RWPE1 (cell line): ENCODE results near the gene CCDC148.
A peak's percentile ranks its signal among the peaks of the same experiment; 100 is the strongest.

Experiments
- CTCF ChIA-PET: fragments of 350-600 bp; sonication (Branson Sonifier 250); formaldehyde crosslinking; extraction: SDS; loops from one replicate; lab custom pipeline; 2021; lab: Yijun Ruan, JAX
- POLR2A ChIA-PET: fragments of 400-600 bp; formaldehyde crosslinking; extraction: SDS; loops from one replicate; lab custom pipeline; 2020; ENCODE audit warnings: antibody characterized with exemption; ENCODE audit not compliant: low non-redundant PET; lab: Yijun Ruan, JAX
- DNase-seq: peaks from one replicate; pipeline ENCODE4 v3.0.0; 2012; ENCODE audit warnings: low spot score
- H3K27ac ChIP-seq: fragments of 450-650 bp; 2 replicates; pipeline ENCODE4 v1.5.1; 2017
- TF ChIP-seq, protein P1 (sequence below): fragments of 450-650 bp; conservative IDR thresholded peaks from 2 replicates; pipeline ENCODE4 v1.5.1; 2017; ENCODE audit warnings: low read depth, mild to moderate bottlenecking

The CCDC148 gene

DNA sequence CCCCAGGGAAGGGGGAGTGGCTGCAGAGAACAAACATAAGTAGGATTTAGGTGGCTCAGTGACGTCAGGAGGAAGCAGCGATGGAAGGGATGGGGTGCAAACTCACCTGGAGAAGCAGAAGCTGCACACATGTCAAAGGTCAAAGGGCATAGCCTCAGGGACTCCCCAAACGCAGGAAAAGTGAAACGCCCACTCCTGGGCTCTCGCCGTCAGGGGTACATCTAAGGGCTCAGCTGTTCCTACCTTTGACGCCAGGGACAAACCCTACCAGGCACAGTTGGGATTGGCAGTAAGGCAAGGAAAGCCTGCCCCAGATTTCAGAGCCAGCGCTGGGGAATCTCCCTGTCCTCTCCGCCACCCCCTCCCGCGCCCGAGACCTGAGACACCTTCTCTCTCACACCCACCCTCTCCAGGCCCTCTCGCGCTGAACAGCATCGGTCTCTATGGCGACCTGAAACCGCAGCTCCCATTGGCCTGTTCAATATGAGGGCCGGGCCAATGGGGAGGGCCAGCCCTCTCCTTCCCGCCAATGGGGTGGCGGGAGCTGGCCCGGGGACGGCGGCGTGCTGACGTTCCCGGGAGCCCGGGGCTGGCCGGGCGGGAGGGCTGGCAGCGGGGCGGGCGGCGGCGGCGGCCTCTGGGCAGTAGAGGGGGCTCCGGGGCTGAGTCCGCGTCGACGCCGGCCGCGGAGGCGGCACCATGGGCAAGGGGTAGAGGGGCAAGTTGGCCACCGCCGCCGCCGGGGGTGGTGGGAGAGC is at the start of gene CCDC148, which contains the start of gene PKP4:
Gene CCDC148 (minus strand): TSS at position 445 of the 758 bp plus-strand sequence. CDS start 314 bp downstream, at position 131.
Gene PKP4 (plus strand): TSS at position 644 of the 758 bp plus-strand sequence. CDS start 76,233 bp downstream, outside the sequence.
- POLR2A ChIA-PET = no interaction called here

DNA sequence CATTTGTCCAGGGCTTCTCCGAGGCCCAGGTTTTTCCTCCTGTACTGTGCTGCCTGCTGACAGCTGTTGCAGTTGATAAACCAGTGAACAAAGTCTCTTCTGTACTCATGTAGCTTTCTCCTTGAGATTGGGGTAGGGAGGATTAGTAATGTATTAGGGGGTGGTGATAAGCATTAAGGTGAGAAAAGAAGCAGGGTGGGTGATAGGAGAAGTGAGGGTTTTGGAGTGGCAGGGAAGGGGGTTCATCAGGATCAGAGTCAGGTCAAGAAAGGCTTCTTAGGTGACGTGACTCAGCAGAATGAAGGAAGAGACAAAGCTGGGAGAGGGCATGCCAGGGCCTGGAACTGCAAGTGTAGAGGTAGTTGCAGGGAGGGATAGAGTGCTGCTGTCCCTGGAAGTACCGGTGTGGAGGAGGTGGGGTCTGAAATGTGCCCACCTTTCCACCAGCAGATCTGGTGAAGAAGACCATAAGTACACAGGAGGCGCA is 48.9 kb upstream of the CCDC148 start:
- ChIA-PET POLR2A (no interaction called here), CTCF (interaction anchor here (0.6 kb wide), 1 partner anchor 25 kb away, joined by 5 read pairs; no protein-coding TSS in a partner anchor)
- TF ChIP-seq, protein P1, sequence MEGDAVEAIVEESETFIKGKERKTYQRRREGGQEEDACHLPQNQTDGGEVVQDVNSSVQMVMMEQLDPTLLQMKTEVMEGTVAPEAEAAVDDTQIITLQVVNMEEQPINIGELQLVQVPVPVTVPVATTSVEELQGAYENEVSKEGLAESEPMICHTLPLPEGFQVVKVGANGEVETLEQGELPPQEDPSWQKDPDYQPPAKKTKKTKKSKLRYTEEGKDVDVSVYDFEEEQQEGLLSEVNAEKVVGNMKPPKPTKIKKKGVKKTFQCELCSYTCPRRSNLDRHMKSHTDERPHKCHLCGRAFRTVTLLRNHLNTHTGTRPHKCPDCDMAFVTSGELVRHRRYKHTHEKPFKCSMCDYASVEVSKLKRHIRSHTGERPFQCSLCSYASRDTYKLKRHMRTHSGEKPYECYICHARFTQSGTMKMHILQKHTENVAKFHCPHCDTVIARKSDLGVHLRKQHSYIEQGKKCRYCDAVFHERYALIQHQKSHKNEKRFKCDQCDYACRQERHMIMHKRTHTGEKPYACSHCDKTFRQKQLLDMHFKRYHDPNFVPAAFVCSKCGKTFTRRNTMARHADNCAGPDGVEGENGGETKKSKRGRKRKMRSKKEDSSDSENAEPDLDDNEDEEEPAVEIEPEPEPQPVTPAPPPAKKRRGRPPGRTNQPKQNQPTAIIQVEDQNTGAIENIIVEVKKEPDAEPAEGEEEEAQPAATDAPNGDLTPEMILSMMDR = no peak
- DNase-seq = no peak
- peak overlapping the region; percentile 56 for H3K27ac ChIP-seq

More for the DNA sequence above, at the start of gene CCDC148, which contains the start of gene PKP4:
- CTCF ChIA-PET = interaction anchor here (0.6 to 1.0 kb wide), 2 partner anchors 33 to 287 kb away, joined by 3 to 4 read pairs; no protein-coding TSS in a partner anchor
- TF ChIP-seq, protein P1 = no peak
- peak within 1 kb of the TSS; percentile 97 for H3K27ac ChIP-seq
- DNase-seq = peak; percentile 96

DNA sequence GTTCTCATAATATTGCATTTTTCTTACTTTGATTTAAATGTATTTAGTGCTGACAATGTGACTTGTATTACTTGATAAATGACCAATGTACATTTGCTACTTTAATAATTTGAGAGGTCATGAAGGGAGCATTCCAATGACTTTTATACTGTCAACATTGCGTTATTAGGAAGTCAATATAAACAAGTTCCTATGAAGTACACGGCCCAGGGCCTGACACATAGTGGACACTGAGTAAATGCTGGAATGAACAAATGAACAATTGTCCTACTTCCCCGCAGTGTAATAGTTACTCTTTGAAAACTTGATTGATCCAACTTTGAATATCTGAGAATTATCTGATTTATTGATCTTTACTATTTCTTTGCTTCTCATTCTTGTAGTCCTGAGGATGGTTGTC is 47.5 kb upstream of the CCDC148 start:
- no peak overlapping the region for H3K27ac ChIP-seq
- TF ChIP-seq, protein P1 = no peak
- no peak for DNase-seq
- ChIA-PET CTCF (no interaction called here), POLR2A (no interaction called here)

DNA sequence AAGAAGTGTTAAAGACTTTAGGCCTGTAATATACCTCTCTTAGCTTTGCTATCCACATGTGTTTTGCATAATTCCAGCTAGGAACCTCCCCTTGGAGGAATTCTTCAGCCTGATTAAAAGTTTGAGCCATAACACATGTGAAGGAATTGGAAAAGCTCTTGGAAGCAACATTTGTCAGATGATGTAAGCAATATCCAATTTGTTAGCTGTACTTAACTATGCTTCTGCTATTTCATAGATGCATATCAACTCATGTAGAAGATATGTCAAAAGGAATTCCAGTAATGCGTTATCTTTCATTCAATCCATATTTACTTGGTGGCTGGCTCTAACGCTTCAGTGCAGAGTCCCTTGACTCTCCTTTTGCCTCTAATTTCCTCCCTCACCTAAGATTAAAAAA is 46.4 kb upstream of the CCDC148 start:
- DNase-seq = no peak
- CTCF ChIA-PET = interaction anchor here (0.7 kb wide), 1 partner anchor 1020 kb away, joined by 3 read pairs; no protein-coding TSS in a partner anchor
- no peak overlapping the region for H3K27ac ChIP-seq
- POLR2A ChIA-PET = no interaction called here
- TF ChIP-seq, protein P1 = no peak

DNA sequence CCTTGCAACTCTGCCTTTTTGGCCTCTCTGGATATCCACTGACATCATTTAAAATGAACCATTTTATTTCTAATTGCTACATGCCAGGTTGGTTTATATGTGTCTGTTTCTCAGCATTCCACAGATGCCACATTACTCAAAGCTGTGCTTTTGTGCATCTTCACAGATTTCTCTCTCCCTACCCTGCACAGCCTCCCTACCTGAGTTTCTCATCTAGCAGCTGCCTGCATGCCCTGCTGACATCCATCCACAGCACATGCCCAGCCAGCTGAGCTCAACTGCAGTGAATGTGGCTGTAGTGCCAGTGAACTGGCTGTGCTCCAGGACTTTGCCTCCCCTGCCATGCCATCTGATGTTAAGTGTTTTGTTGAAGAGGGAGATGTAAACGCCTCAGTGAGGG is 44.7 kb upstream of the CCDC148 start:
- no peak for DNase-seq
- ChIA-PET POLR2A (no interaction called here), CTCF (interaction anchor here (0.5 kb wide), 1 partner anchor 18 kb away, joined by 3 read pairs; no protein-coding TSS in a partner anchor)
- TF ChIP-seq, protein P1 = no peak
- no peak overlapping the region for H3K27ac ChIP-seq

DNA sequence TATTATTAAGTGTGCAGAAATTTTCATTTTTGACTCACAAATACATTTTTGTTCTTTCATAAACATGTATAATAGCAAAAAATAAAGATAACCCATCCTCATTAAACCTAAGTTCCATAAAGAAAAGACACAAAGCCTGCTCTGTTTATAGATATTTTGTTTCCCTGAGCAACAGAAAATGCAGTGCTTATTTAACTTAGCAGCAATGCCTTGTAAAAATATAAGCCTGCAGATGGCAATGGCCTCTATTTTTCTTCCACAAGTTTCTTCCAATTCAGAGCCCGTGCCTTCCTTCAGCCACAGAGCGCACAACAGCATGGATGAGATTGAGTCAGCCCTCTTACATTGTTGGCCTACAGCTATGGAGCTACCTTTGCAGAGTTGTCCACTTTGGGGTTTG is 43.8 kb upstream of the CCDC148 start:
- POLR2A ChIA-PET = no interaction called here
- CTCF ChIA-PET = no interaction called here

More for the DNA sequence above, 43.8 kb upstream of the CCDC148 start:
- no peak overlapping the region for H3K27ac ChIP-seq
- TF ChIP-seq, protein P1 = no peak
- DNase-seq = no peak
